ENCODE results near the gene RMND5B. TPM values are rescaled to one million over a fixed set of nuclear protein-coding genes. Genes with fewer than 3 reads are reported as not detected.
A peak's percentile ranks its signal among the peaks of the same experiment; 100 is the strongest.

RMND5B gene
- polyA plus RNA-seq, 2 donors, result 75.2 to 90.8 TPM

DNA sequence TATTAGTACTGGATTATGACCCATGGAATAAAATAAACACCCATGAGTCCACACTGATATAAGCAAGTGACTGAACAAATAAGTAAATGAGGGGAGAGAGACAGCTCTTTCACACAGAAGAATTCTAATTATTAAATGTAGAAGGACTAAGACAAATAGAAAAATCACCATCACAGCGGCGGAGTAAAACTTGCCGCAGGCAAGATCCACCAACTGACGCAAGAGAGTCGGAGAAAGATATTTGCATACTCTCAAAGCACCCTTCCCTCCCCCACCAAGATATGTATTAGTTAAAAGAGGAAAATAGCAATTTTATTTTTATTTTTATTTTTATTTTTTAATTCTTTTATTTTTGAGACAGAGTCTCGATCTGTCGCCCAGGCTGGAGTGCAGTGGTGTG, 32.1 kb upstream of the RMND5B start:
- Histone ChIP-seq H3K9me3 (ENCODE audit: control insufficient read depth in 2 of 2, insufficient read depth in 1 of 2, low read depth in 1 of 2, low read length in 1 of 2) (no peaks in the 10 kb centered on the region), H3K27me3 (ENCODE audit: control insufficient read depth in 1 of 2, insufficient read depth in 2 of 2, low read length in 2 of 2) (no peaks in the 10 kb centered on the region), H3K4me3 (ENCODE audit: low read depth in 1 of 2, low read length in 2 of 2) (no peak overlapping the region), H3K27ac (ENCODE audit: low read depth in 2 of 2, low read length in 1 of 2) (no peak overlapping the region), H3K4me1 (ENCODE audit: control insufficient read depth in 2 of 2, insufficient read depth in 2 of 2, low read length in 1 of 2) (peaks cover 0 to 3% of the 10 kb centered on the region in 2 donors), H3K36me3 (ENCODE audit: control insufficient read depth in 2 of 2, insufficient read depth in 2 of 2, low read length in 1 of 2) (no peaks in the 10 kb centered on the region)
- 93 to 95% methylated on average over 7 of the region's 7 CpGs for WGBS, 2 donors

DNA sequence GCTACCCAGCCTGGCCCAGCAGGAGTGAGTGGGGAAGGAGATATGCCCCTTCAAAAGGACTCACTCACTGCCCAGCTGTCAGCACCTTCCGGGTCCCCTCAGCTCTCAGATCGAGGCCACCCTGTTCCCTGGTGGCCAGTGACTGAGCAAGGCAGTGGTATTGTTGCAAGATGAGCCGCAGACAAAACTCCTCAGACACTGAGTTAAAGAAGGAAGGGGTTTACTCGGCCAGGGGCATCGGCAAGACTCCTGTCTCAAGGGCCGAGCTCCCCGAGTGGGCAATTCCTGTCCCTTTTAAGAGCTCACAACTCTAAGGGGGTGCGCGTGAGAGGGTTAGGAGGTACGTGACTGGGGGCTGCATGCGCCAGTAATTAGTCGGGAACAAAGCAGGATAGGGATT, 27.2 kb upstream of the RMND5B start:
- 86 to 88% methylated on average over 12 of the region's 12 CpGs for WGBS, 2 donors
- peak overlapping the region; percentile 27 to 63 for H3K27ac ChIP-seq (ENCODE audit: low read depth in 2 of 2, low read length in 1 of 2)

DNA sequence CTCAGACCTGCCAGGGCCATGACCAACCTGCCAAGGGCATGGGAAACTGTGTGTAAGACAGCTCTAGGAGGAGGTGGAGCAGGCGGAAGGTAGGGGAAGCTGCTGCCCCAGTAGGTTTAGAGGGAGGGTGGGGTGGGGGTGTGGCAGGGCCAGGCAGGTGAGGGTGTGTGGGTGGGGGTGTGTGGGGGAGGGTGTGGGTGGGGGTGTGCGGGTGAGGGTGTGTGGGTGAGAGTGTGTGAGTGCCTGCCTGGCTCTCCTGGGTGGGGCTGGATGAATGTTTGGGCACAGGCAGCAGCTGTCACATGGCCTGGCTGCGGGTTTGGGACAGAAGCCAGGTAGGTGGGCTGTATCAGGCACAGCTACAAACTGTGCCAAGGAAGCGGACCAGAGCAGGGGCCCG, 26.3 kb upstream of the RMND5B start:
- no peaks in the 10 kb centered on the region for H3K27me3 ChIP-seq (ENCODE audit: control insufficient read depth in 1 of 2, insufficient read depth in 2 of 2, low read length in 2 of 2)
- H3K4me3 ChIP-seq (ENCODE audit: low read depth in 1 of 2, low read length in 2 of 2), result no peak overlapping the region
- no peaks in the 10 kb centered on the region for H3K9me3 ChIP-seq (ENCODE audit: control insufficient read depth in 2 of 2, insufficient read depth in 1 of 2, low read depth in 1 of 2, low read length in 1 of 2)
- 27 to 34% methylated on average over 5 of the region's 5 CpGs for WGBS, 2 donors
- H3K36me3 ChIP-seq (ENCODE audit: control insufficient read depth in 2 of 2, insufficient read depth in 2 of 2, low read length in 1 of 2), result no peaks in the 10 kb centered on the region
- peaks cover 10 to 25% of the 10 kb centered on the region in 2 donors for H3K4me1 ChIP-seq (ENCODE audit: control insufficient read depth in 2 of 2, insufficient read depth in 2 of 2, low read length in 1 of 2)
- H3K27ac ChIP-seq (ENCODE audit: low read depth in 2 of 2, low read length in 1 of 2), result peak overlapping the region; percentile 58 to 79

More for the DNA sequence above, 27.2 kb upstream of the RMND5B start:
- Histone ChIP-seq H3K4me3 (ENCODE audit: low read depth in 1 of 2, low read length in 2 of 2) (no peak overlapping the region), H3K9me3 (ENCODE audit: control insufficient read depth in 2 of 2, insufficient read depth in 1 of 2, low read depth in 1 of 2, low read length in 1 of 2) (no peaks in the 10 kb centered on the region), H3K4me1 (ENCODE audit: control insufficient read depth in 2 of 2, insufficient read depth in 2 of 2, low read length in 1 of 2) (peaks cover 10 to 19% of the 10 kb centered on the region in 2 donors), H3K27me3 (ENCODE audit: control insufficient read depth in 1 of 2, insufficient read depth in 2 of 2, low read length in 2 of 2) (no peaks in the 10 kb centered on the region), H3K36me3 (ENCODE audit: control insufficient read depth in 2 of 2, insufficient read depth in 2 of 2, low read length in 1 of 2) (no peaks in the 10 kb centered on the region)

DNA sequence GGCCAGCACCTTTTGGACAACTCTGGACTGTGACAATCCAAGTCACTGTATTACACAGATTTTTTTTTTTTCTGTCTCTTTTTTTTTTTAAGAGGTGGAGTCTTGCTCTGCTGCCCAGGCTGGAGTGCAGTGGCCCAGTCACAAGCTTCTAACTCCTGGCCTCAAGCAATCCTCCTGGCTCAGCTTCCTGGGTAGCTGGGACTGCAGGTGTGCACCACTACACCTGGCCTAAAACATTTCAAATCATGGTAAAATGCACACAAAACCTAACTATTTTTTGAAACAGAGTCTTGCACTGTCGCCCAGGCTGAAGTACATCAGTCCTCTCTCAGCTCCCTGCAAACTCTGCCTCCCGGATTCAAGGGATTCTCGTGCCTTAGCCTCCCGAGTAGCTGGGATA, 24.7 kb upstream of the RMND5B start:
- no peaks in the 10 kb centered on the region for H3K9me3 ChIP-seq (ENCODE audit: control insufficient read depth in 2 of 2, insufficient read depth in 1 of 2, low read depth in 1 of 2, low read length in 1 of 2)
- 69 to 70% methylated on average over 4 of the region's 4 CpGs for WGBS, 2 donors
- H3K4me3 ChIP-seq (ENCODE audit: low read depth in 1 of 2, low read length in 2 of 2), result no peak overlapping the region
- no peaks in the 10 kb centered on the region for H3K36me3 ChIP-seq (ENCODE audit: control insufficient read depth in 2 of 2, insufficient read depth in 2 of 2, low read length in 1 of 2)
- no peaks in the 10 kb centered on the region for H3K27me3 ChIP-seq (ENCODE audit: control insufficient read depth in 1 of 2, insufficient read depth in 2 of 2, low read length in 2 of 2)
- peaks cover 10 to 22% of the 10 kb centered on the region in 2 donors for H3K4me1 ChIP-seq (ENCODE audit: control insufficient read depth in 2 of 2, insufficient read depth in 2 of 2, low read length in 1 of 2)
- peak overlapping the region in 1 of 2 donors; percentile 54 for H3K27ac ChIP-seq (ENCODE audit: low read depth in 2 of 2, low read length in 1 of 2)

DNA sequence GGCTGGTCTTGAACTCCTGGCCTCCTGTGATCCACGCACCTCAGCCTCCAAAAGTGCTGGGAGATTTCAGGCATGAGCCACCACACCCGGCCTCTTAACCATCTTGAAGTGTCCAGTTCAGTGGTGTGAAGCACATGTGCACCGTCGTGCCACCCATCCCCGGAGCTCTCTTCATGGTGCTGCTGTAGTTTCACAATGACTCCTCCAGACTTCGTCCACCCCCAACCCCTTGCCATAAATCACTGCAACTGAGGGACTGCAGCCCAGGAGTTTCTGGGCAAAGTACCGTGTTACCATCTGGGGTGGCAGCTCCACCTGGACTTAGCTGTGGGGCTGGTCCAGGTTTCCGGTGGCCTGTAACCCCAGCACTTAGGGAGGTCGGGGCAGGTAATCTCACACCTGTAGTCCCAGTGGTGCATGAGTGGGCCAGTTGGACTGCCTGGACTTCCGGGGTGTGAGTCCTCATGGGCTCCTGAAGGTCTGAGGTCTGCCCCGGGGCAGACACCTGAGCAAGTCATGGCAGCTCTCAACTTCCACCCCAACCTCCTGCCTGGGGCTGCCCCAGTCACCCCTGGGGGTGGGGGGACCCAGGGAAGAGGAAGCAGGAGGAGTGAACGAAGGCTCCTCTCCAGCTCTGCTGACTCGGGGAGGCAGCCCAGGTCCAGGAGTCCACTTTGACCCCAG, 24.1 kb upstream of the RMND5B start:
- H3K4me3 ChIP-seq (ENCODE audit: low read depth in 1 of 2, low read length in 2 of 2), result no peak overlapping the region
- peak overlapping the region; percentile 52 to 54 for H3K27ac ChIP-seq (ENCODE audit: low read depth in 2 of 2, low read length in 1 of 2)
- no peaks in the 10 kb centered on the region for H3K36me3 ChIP-seq (ENCODE audit: control insufficient read depth in 2 of 2, insufficient read depth in 2 of 2, low read length in 1 of 2)
- WGBS, 2 donors, result 64 to 70% methylated on average over 13 of the region's 13 CpGs
- H3K9me3 ChIP-seq (ENCODE audit: control insufficient read depth in 2 of 2, insufficient read depth in 1 of 2, low read depth in 1 of 2, low read length in 1 of 2), result no peaks in the 10 kb centered on the region
- peaks cover 10 to 22% of the 10 kb centered on the region in 2 donors for H3K4me1 ChIP-seq (ENCODE audit: control insufficient read depth in 2 of 2, insufficient read depth in 2 of 2, low read length in 1 of 2)
- H3K27me3 ChIP-seq (ENCODE audit: control insufficient read depth in 1 of 2, insufficient read depth in 2 of 2, low read length in 2 of 2), result no peaks in the 10 kb centered on the region

DNA sequence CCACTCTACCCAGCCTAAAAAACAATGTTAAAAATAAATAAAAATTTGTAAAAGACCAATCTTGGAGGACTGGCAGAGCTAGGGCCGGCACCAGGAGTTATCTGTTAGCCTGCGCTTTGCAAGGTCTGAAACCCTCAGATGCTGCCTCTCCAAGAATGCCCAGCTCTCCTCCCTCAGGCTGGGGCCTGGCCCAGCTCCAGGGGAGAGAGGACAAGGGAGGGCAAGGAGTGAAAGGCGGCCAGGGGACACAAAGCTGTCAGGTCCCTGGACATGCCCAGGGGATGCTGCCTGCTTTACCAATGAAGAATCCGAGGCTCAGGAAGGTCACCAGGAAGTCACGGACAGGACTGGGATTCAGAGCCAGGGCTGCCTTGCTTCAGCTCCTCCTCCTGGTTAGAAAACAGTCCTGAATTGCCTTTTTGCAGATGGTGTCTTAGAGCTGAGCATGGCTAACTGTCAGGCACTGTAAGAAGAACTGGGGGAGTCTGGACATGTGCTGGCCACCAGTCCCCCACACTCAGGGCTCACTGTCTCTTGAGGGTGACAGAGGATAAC, 23.0 kb upstream of the RMND5B start:
- no peaks in the 10 kb centered on the region for H3K9me3 ChIP-seq (ENCODE audit: control insufficient read depth in 2 of 2, insufficient read depth in 1 of 2, low read depth in 1 of 2, low read length in 1 of 2)
- H3K36me3 ChIP-seq (ENCODE audit: control insufficient read depth in 2 of 2, insufficient read depth in 2 of 2, low read length in 1 of 2), result no peaks in the 10 kb centered on the region
- peaks cover 10 to 22% of the 10 kb centered on the region in 2 donors for H3K4me1 ChIP-seq (ENCODE audit: control insufficient read depth in 2 of 2, insufficient read depth in 2 of 2, low read length in 1 of 2)
- H3K4me3 ChIP-seq (ENCODE audit: low read depth in 1 of 2, low read length in 2 of 2), result no peak overlapping the region
- WGBS, 2 donors, result 52 to 59% methylated on average over 5 of the region's 5 CpGs
- peak overlapping the region; percentile 86 to 92 for H3K27ac ChIP-seq (ENCODE audit: low read depth in 2 of 2, low read length in 1 of 2)
- H3K27me3 ChIP-seq (ENCODE audit: control insufficient read depth in 1 of 2, insufficient read depth in 2 of 2, low read length in 2 of 2), result no peaks in the 10 kb centered on the region

DNA sequence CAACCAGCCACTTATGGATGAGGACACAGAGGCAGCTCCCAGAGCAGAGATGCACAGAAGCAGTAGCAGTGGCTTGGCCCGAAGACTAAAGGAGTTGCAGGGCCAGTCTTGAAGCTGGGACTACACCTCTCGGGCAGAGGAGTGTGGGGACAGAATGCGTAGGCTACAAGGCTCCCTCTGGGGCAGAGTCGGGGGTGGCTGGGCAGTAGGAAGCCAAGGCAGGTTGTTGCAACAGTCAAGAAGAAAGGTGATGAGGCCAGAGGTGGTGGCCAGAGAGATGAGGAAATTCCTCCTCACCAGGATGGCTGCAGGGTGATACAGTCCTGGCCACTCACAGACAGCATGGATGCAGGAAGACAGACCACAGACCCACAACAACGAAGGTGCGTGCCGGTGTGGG, 22.4 kb upstream of the RMND5B start:
- Histone ChIP-seq H3K4me3 (ENCODE audit: low read depth in 1 of 2, low read length in 2 of 2) (peak overlapping the region in 1 of 2 donors; percentile 11), H3K9me3 (ENCODE audit: control insufficient read depth in 2 of 2, insufficient read depth in 1 of 2, low read depth in 1 of 2, low read length in 1 of 2) (no peaks in the 10 kb centered on the region), H3K27me3 (ENCODE audit: control insufficient read depth in 1 of 2, insufficient read depth in 2 of 2, low read length in 2 of 2) (no peaks in the 10 kb centered on the region), H3K36me3 (ENCODE audit: control insufficient read depth in 2 of 2, insufficient read depth in 2 of 2, low read length in 1 of 2) (no peaks in the 10 kb centered on the region), H3K4me1 (ENCODE audit: control insufficient read depth in 2 of 2, insufficient read depth in 2 of 2, low read length in 1 of 2) (peaks cover 10 to 24% of the 10 kb centered on the region in 2 donors), H3K27ac (ENCODE audit: low read depth in 2 of 2, low read length in 1 of 2) (peak overlapping the region; percentile 86 to 92)
- 51 to 53% methylated on average over 7 of the region's 7 CpGs for WGBS, 2 donors

DNA sequence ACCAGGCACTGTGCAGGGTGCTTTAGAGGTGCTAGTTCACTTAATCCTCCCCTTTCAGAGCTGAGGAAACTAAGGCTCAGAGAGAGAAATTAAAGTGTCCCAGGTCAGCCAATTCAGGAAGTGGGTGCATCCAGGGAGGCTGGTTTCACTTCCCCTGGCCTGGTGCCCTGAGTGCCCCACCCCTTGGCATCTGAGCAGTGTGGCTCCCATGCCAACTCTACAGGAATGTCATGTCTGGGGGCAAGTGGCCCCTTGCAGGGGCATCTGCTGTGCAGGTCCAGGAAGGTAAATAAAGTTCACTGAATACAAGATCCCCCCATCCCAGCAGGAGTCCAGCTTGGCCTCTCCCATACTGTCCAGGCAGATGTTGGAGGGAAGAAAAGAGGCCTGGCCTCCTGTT, 21.8 kb upstream of the RMND5B start:
- H3K36me3 ChIP-seq (ENCODE audit: control insufficient read depth in 2 of 2, insufficient read depth in 2 of 2, low read length in 1 of 2), result no peaks in the 10 kb centered on the region
- peak overlapping the region; percentile 86 to 92 for H3K27ac ChIP-seq (ENCODE audit: low read depth in 2 of 2, low read length in 1 of 2)
- no peaks in the 10 kb centered on the region for H3K27me3 ChIP-seq (ENCODE audit: control insufficient read depth in 1 of 2, insufficient read depth in 2 of 2, low read length in 2 of 2)
- H3K4me3 ChIP-seq (ENCODE audit: low read depth in 1 of 2, low read length in 2 of 2), result no peak overlapping the region
- H3K4me1 ChIP-seq (ENCODE audit: control insufficient read depth in 2 of 2, insufficient read depth in 2 of 2, low read length in 1 of 2), result peaks cover 10 to 24% of the 10 kb centered on the region in 2 donors
- H3K9me3 ChIP-seq (ENCODE audit: control insufficient read depth in 2 of 2, insufficient read depth in 1 of 2, low read depth in 1 of 2, low read length in 1 of 2), result no peaks in the 10 kb centered on the region

DNA sequence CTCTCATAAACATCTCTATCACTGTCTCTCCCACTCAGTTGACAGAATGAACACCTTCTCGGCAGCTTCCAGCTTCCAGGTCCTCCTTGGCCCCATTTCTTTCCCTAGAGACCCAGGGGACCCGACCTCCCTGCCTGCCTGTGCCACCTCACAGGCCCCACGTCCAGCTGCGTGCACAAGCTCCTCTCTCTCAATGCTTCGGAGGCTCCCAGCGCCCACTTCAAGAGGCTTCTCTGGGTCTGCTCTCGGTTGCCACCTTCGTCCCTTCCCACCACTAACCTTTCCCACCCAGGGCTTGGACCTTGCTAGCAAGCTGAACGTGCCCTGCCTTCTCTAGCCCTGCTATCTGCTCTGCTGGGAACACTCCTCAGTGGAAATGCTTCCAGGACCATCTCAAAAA, 20.3 kb upstream of the RMND5B start:
- peaks cover 7 to 26% of the 10 kb centered on the region in 2 donors for H3K4me1 ChIP-seq (ENCODE audit: control insufficient read depth in 2 of 2, insufficient read depth in 2 of 2, low read length in 1 of 2)
- 91% methylated on average over 8 to 9 of the region's 9 CpGs for WGBS, 2 donors

DNA sequence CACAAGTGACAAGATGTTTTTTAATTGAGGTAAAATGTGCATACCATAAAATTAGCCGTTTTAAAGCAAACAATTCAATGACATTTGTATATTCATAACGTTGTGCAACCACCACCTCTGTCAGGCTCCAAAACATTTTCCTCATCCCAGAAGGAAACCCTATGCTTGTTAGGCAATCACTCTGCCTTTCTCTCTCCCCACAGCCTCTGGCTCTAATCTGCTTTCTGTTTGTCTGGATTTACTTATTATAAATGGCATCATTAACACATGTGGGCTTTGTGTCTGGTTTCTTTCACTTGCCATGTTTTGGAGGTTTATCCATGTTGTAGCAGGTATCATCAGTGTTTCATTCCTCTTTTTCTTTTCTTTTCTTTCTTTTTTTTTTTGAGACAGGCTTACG, 18.9 kb upstream of the RMND5B start:
- H3K9me3 ChIP-seq (ENCODE audit: control insufficient read depth in 2 of 2, insufficient read depth in 1 of 2, low read depth in 1 of 2, low read length in 1 of 2), result peaks cover 0 to 2% of the 10 kb centered on the region in 2 donors
- peaks cover 5 to 20% of the 10 kb centered on the region in 2 donors for H3K4me1 ChIP-seq (ENCODE audit: control insufficient read depth in 2 of 2, insufficient read depth in 2 of 2, low read length in 1 of 2)
- H3K27me3 ChIP-seq (ENCODE audit: control insufficient read depth in 1 of 2, insufficient read depth in 2 of 2, low read length in 2 of 2), result no peaks in the 10 kb centered on the region
- peak overlapping the region; percentile 88 to 92 for H3K27ac ChIP-seq (ENCODE audit: low read depth in 2 of 2, low read length in 1 of 2)
- H3K36me3 ChIP-seq (ENCODE audit: control insufficient read depth in 2 of 2, insufficient read depth in 2 of 2, low read length in 1 of 2), result peaks cover 0 to 7% of the 10 kb centered on the region in 2 donors
- no peak overlapping the region for H3K4me3 ChIP-seq (ENCODE audit: low read depth in 1 of 2, low read length in 2 of 2)
- 37 to 39% methylated on average over 3 of the region's 3 CpGs for WGBS, 2 donors

More for the DNA sequence above, 20.3 kb upstream of the RMND5B start:
- Histone ChIP-seq H3K27me3 (ENCODE audit: control insufficient read depth in 1 of 2, insufficient read depth in 2 of 2, low read length in 2 of 2) (no peaks in the 10 kb centered on the region), H3K36me3 (ENCODE audit: control insufficient read depth in 2 of 2, insufficient read depth in 2 of 2, low read length in 1 of 2) (peaks cover 0 to 3% of the 10 kb centered on the region in 2 donors), H3K9me3 (ENCODE audit: control insufficient read depth in 2 of 2, insufficient read depth in 1 of 2, low read depth in 1 of 2, low read length in 1 of 2) (no peaks in the 10 kb centered on the region), H3K4me3 (ENCODE audit: low read depth in 1 of 2, low read length in 2 of 2) (no peak overlapping the region), H3K27ac (ENCODE audit: low read depth in 2 of 2, low read length in 1 of 2) (peak overlapping the region in 1 of 2 donors; percentile 53)
